HUES6 (cell line): ENCODE results near the gene ADARB2.

Experiments used
- H3K27ac ChIP-seq: 2 replicates; pipeline ENCODE4 v1.7.0; 2013; ENCODE audit warnings: low read depth, mild to moderate bottlenecking, low read length, inconsistent platforms
- H3K27me3 ChIP-seq: 2 replicates; pipeline ENCODE4 v1.6.1; 2013; ENCODE audit warnings: low read length; ENCODE audit not compliant: control insufficient read depth, insufficient read depth
- H3K36me3 ChIP-seq: 2 replicates; pipeline ENCODE4 v1.6.1; 2013; ENCODE audit warnings: low read length; ENCODE audit not compliant: control insufficient read depth, insufficient read depth
- H3K4me1 ChIP-seq: 2 replicates; pipeline ENCODE4 v1.6.1; 2013; ENCODE audit warnings: low read length; ENCODE audit not compliant: control insufficient read depth, insufficient read depth
- H3K4me3 ChIP-seq: 2 replicates; pipeline ENCODE4 v1.5.1; 2013; ENCODE audit warnings: low read depth, low read length
- H3K9ac ChIP-seq: one replicate; pipeline ENCODE4 v1.6.1; 2013; ENCODE audit warnings: mild to moderate bottlenecking, low read length
- H3K9me3 ChIP-seq: 2 replicates; pipeline ENCODE4 v1.6.1; 2013; ENCODE audit warnings: low read depth, low read length; ENCODE audit not compliant: control insufficient read depth, insufficient read depth

The ADARB2 gene

GRCh38 chr10:1652151-1652550, 85.2 kb downstream of the ADARB2 start:
- H3K9me3 ChIP-seq, result no peaks in the 10 kb centered on the region
- H3K36me3 ChIP-seq, result no peaks in the 10 kb centered on the region
- no peaks in the 10 kb centered on the region for H3K4me1 ChIP-seq
- no peaks in the 10 kb centered on the region for H3K27me3 ChIP-seq
- H3K4me3 ChIP-seq, result no peak overlapping the region
- no peak overlapping the region for H3K27ac ChIP-seq
- no peak overlapping the region for H3K9ac ChIP-seq

- Histone ChIP-seq H3K9me3 (no peaks in the 10 kb centered on the region), H3K4me1 (no peaks in the 10 kb centered on the region), H3K27me3 (no peaks in the 10 kb centered on the region), H3K27ac (no peak overlapping the region), H3K4me3 (no peak overlapping the region), H3K36me3 (no peaks in the 10 kb centered on the region), H3K9ac (no peak overlapping the region)
Observed at GRCh38 chr10:1651270-1651966, 85.9 kb downstream of the ADARB2 start.

GRCh38 chr10:1650542-1651269, 86.6 kb downstream of the ADARB2 start:
- Histone ChIP-seq H3K4me1 (no peaks in the 10 kb centered on the region), H3K9me3 (no peaks in the 10 kb centered on the region), H3K36me3 (no peaks in the 10 kb centered on the region), H3K4me3 (no peak overlapping the region), H3K27me3 (peaks cover 3% of the 10 kb centered on the region; the same call in 1 of the 2 replicates), H3K27ac (no peak overlapping the region), H3K9ac (no peak overlapping the region)

- Histone ChIP-seq H3K36me3 (no peaks in the 10 kb centered on the region), H3K4me3 (no peak overlapping the region), H3K27me3 (peaks cover 7% of the 10 kb centered on the region; the same call in 1 of the 2 replicates)
Observed at GRCh38 chr10:1648648-1649047, 88.7 kb downstream of the ADARB2 start.

GRCh38 chr10:1646332-1646731, 91.0 kb downstream of the ADARB2 start:
- H3K4me1 ChIP-seq, result no peaks in the 10 kb centered on the region
- H3K9me3 ChIP-seq, result no peaks in the 10 kb centered on the region
- H3K9ac ChIP-seq, result no peak overlapping the region
- H3K27ac ChIP-seq, result no peak overlapping the region
- peaks cover 7% of the 10 kb centered on the region; the same call in 1 of the 2 replicates for H3K27me3 ChIP-seq
- H3K36me3 ChIP-seq, result no peaks in the 10 kb centered on the region
- no peak overlapping the region for H3K4me3 ChIP-seq

More at GRCh38 chr10:1648648-1649047, 88.7 kb downstream of the ADARB2 start:
- Histone ChIP-seq H3K9ac (no peak overlapping the region), H3K9me3 (no peaks in the 10 kb centered on the region), H3K4me1 (no peaks in the 10 kb centered on the region), H3K27ac (no peak overlapping the region)

GRCh38 chr10:1645896-1646295, 91.4 kb downstream of the ADARB2 start:
- no peak overlapping the region for H3K9ac ChIP-seq
- H3K27ac ChIP-seq, result no peak overlapping the region
- no peaks in the 10 kb centered on the region for H3K4me1 ChIP-seq
- H3K36me3 ChIP-seq, result no peaks in the 10 kb centered on the region
- H3K4me3 ChIP-seq, result no peak overlapping the region
- H3K9me3 ChIP-seq, result no peaks in the 10 kb centered on the region
- peaks cover 7% of the 10 kb centered on the region; the same call in 1 of the 2 replicates for H3K27me3 ChIP-seq

- H3K27ac ChIP-seq, result no peak overlapping the region
- no peak overlapping the region for H3K4me3 ChIP-seq
- H3K9me3 ChIP-seq, result no peaks in the 10 kb centered on the region
- H3K27me3 ChIP-seq, result peaks cover 7% of the 10 kb centered on the region; the same call in 1 of the 2 replicates
- no peaks in the 10 kb centered on the region for H3K4me1 ChIP-seq
- no peak overlapping the region for H3K9ac ChIP-seq
- H3K36me3 ChIP-seq, result no peaks in the 10 kb centered on the region
Observed at GRCh38 chr10:1644191-1644711, 93.1 kb downstream of the ADARB2 start.

- H3K27ac ChIP-seq, result no peak overlapping the region
- H3K4me1 ChIP-seq, result no peaks in the 10 kb centered on the region
- no peaks in the 10 kb centered on the region for H3K36me3 ChIP-seq
- H3K9me3 ChIP-seq, result no peaks in the 10 kb centered on the region
- H3K27me3 ChIP-seq, result peaks cover 8% of the 10 kb centered on the region; the same call in 1 of the 2 replicates
- no peak overlapping the region for H3K4me3 ChIP-seq
- no peak overlapping the region for H3K9ac ChIP-seq
Observed at GRCh38 chr10:1643908-1644179, 93.5 kb downstream of the ADARB2 start.

- H3K27me3 ChIP-seq, result peaks cover 10% of the 10 kb centered on the region; the same call in 1 of the 2 replicates
- no peak overlapping the region for H3K27ac ChIP-seq
- H3K36me3 ChIP-seq, result no peaks in the 10 kb centered on the region
- no peak overlapping the region for H3K9ac ChIP-seq
- no peaks in the 10 kb centered on the region for H3K9me3 ChIP-seq
- no peaks in the 10 kb centered on the region for H3K4me1 ChIP-seq
- no peak overlapping the region for H3K4me3 ChIP-seq
Observed at GRCh38 chr10:1643161-1643907, 94.0 kb downstream of the ADARB2 start.

- Histone ChIP-seq H3K27ac (no peak overlapping the region), H3K27me3 (peaks cover 10% of the 10 kb centered on the region; the same call in 1 of the 2 replicates), H3K36me3 (no peaks in the 10 kb centered on the region), H3K9ac (no peak overlapping the region), H3K9me3 (no peaks in the 10 kb centered on the region), H3K4me1 (no peaks in the 10 kb centered on the region), H3K4me3 (no peak overlapping the region)
Observed at GRCh38 chr10:1642600-1643160, 94.6 kb downstream of the ADARB2 start.
